Endodermal cell (in vitro differentiated cells): ENCODE results near the gene MS4A15. TPM values are rescaled to one million over a fixed set of nuclear protein-coding genes. Genes with fewer than 3 reads are reported as not detected.

Source experiments
- DNase-seq: peaks from one replicate; pipeline ENCODE4 v3.0.0-alpha.2; 2017
- H3K27ac ChIP-seq: 2 replicates; pipeline ENCODE4 v1.5.1; 2013; ENCODE audit warnings: mild to moderate bottlenecking, low read depth, low read length, moderate library complexity
- H3K27me3 ChIP-seq: 2 replicates; pipeline ENCODE4 v1.6.1; 2013; ENCODE audit warnings: mild to moderate bottlenecking, low read length, moderate library complexity; ENCODE audit not compliant: insufficient read depth, control insufficient read depth, poor library complexity, severe bottlenecking
- H3K36me3 ChIP-seq: 2 replicates; pipeline ENCODE4 v1.7.0; 2013; ENCODE audit warnings: mild to moderate bottlenecking, low read length, moderate library complexity; ENCODE audit not compliant: control insufficient read depth, insufficient read depth
- H3K4me1 ChIP-seq: one replicate; pipeline ENCODE4 v1.7.0; 2013; ENCODE audit warnings: low read length; ENCODE audit not compliant: control insufficient read depth, insufficient read depth
- H3K4me3 ChIP-seq: 2 replicates; pipeline ENCODE4 v1.5.1; 2013; ENCODE audit warnings: mild to moderate bottlenecking, low read length, moderate library complexity
- H3K9ac ChIP-seq: 2 replicates; pipeline ENCODE4 v1.6.1; 2013; ENCODE audit warnings: mild to moderate bottlenecking, low read length, moderate library complexity; ENCODE audit not compliant: poor library complexity, severe bottlenecking; ENCODE audit errors: extremely low read depth
- H3K9me3 ChIP-seq: 2 replicates; pipeline ENCODE4 v1.6.1; 2013; ENCODE audit warnings: mild to moderate bottlenecking, low read length, moderate library complexity; ENCODE audit not compliant: control insufficient read depth
- H3K27ac Mint-ChIP-seq: 2 replicates; pipeline ENCODE4 v1.8.0; 2020; ENCODE audit warnings: mixed read lengths
- H3K27me3 Mint-ChIP-seq: 2 replicates; pipeline ENCODE4 v1.8.0; 2021; ENCODE audit warnings: mild to moderate bottlenecking, mixed read lengths; ENCODE audit not compliant: insufficient read depth
- H3K36me3 Mint-ChIP-seq: 2 replicates; pipeline ENCODE4 v1.8.0; 2020; ENCODE audit warnings: low read depth, mixed read lengths
- H3K4me1 Mint-ChIP-seq: 2 replicates; pipeline ENCODE4 v1.8.0; 2020; ENCODE audit warnings: mixed read lengths
- H3K4me3 Mint-ChIP-seq: 2 replicates; pipeline ENCODE4 v1.8.0; 2020; ENCODE audit warnings: mild to moderate bottlenecking, moderate library complexity, mixed read lengths
- H3K9me3 Mint-ChIP-seq: 2 replicates; pipeline ENCODE4 v1.8.0; 2020; ENCODE audit warnings: mild to moderate bottlenecking, mixed read lengths
- CTCF ChIP-seq: fragments of 200-600 bp; sonication (generic); conservative IDR thresholded peaks from 2 replicates; pipeline ENCODE4 v1.5.0; 2021; ENCODE audit warnings: antibody characterized with exemption, mild to moderate bottlenecking
- WGBS, 2 experiments: methylation state at CpG; one replicate each; pipeline versions ENCODE4 v1.1.5 to v1.1.7; 2013; ENCODE audit warnings: missing lambda C conversion rate in 2 of 2, mixed read lengths in 1 of 2; ENCODE audit not compliant: insufficient coverage in 1 of 2, insufficient read length in 1 of 2; 5-methylcytosine and 5-hydroxymethylcytosine counted together
- total RNA-seq, 2 donors: library from RNA; stranded (reverse); fragmentation: NEBNext Ultra II Directional in 1 of 2; extraction: Animal tissue kit (Norgen Biotek cat#: 25700) in 1 of 2; gene quantifications; 2 replicates in 1 of 2; 3 replicates in 1 of 2; pipeline ENCODE4 v1.2.1, GENCODE V29; 2021

MS4A15 gene
- total RNA-seq, 2 donors from 2014 or later, result not detected

- DNase-seq, result no peak
- 88% methylated on average over 3 of the region's 3 CpGs; no CpG with 5 or more reads in 1 of the 2 experiments for WGBS, 2 experiments
- no peak for TF ChIP-seq CTCF
- Mint-ChIP-seq H3K36me3 (no peaks in the 10 kb centered on the region), H3K27ac (no peak overlapping the region), H3K9me3 (peaks cover 9% of the 10 kb centered on the region), H3K27me3 (peaks cover 8% of the 10 kb centered on the region), H3K4me1 (no peaks in the 10 kb centered on the region), H3K4me3 (no peak overlapping the region)
- Histone ChIP-seq H3K4me1 (no peaks in the 10 kb centered on the region), H3K27ac (no peak overlapping the region), H3K4me3 (no peak overlapping the region), H3K9me3 (no peaks in the 10 kb centered on the region), H3K36me3 (no peaks in the 10 kb centered on the region), H3K9ac (no peak overlapping the region), H3K27me3 (no peaks in the 10 kb centered on the region)
Measured at GRCh38 chr11:60809249-60809648, 52.6 kb downstream of the MS4A15 start.

GRCh38 chr11:60809691-60810090 lies 53.0 kb downstream of the MS4A15 start:
- no peak for DNase-seq
- Histone ChIP-seq H3K27me3 (no peaks in the 10 kb centered on the region), H3K9me3 (no peaks in the 10 kb centered on the region), H3K4me1 (no peaks in the 10 kb centered on the region), H3K4me3 (no peak overlapping the region), H3K9ac (no peak overlapping the region), H3K36me3 (no peaks in the 10 kb centered on the region), H3K27ac (no peak overlapping the region)
- H3K4me1 Mint-ChIP-seq, result no peaks in the 10 kb centered on the region
- H3K27ac Mint-ChIP-seq, result no peak overlapping the region
- peaks cover 13% of the 10 kb centered on the region for H3K9me3 Mint-ChIP-seq
- peaks cover 8% of the 10 kb centered on the region for H3K27me3 Mint-ChIP-seq
- WGBS, 2 experiments, result 93 to 95% methylated on average over 11 of the region's 11 CpGs
- H3K36me3 Mint-ChIP-seq, result no peaks in the 10 kb centered on the region
- no peak overlapping the region for H3K4me3 Mint-ChIP-seq
- no peak for TF ChIP-seq CTCF

GRCh38 chr11:60810151-60810550 lies 53.5 kb downstream of the MS4A15 start:
- no peak overlapping the region for H3K27ac Mint-ChIP-seq
- H3K4me1 Mint-ChIP-seq, result no peaks in the 10 kb centered on the region
- Histone ChIP-seq H3K9me3 (no peaks in the 10 kb centered on the region), H3K4me1 (no peaks in the 10 kb centered on the region), H3K4me3 (no peak overlapping the region), H3K9ac (no peak overlapping the region), H3K27ac (no peak overlapping the region), H3K36me3 (no peaks in the 10 kb centered on the region), H3K27me3 (no peaks in the 10 kb centered on the region)
- peaks cover 8% of the 10 kb centered on the region for H3K27me3 Mint-ChIP-seq
- H3K4me3 Mint-ChIP-seq, result no peak overlapping the region
- peaks cover 16% of the 10 kb centered on the region for H3K9me3 Mint-ChIP-seq
- DNase-seq, result no peak
- H3K36me3 Mint-ChIP-seq, result no peaks in the 10 kb centered on the region
- WGBS, 2 experiments, result 83 to 90% methylated on average over 1 to 4 of the region's 4 CpGs
- TF ChIP-seq CTCF, result no peak
